CD4-positive, alpha-beta memory T cell (primary cell): Measurements from ENCODE around the gene TBC1D9. TPM values are rescaled to one million over a fixed set of nuclear protein-coding genes. Genes with fewer than 3 reads are reported as not detected.

Experiments used
- CTCF ChIA-PET: fragments of 350-600 bp; sonication (Branson Sonifier 250); formaldehyde crosslinking; loops from one replicate; lab custom pipeline; 2021; ENCODE audit warnings: inconsistent platforms; ENCODE audit not compliant: partially characterized antibody; lab: Charles Lee
- POLR2A ChIA-PET: fragments of 350-600 bp; sonication (Branson Sonifier 250); formaldehyde crosslinking; loops from one replicate; lab custom pipeline; 2021; ENCODE audit not compliant: partially characterized antibody; lab: Charles Lee
- DNase-seq, 5 donors: peaks; one replicate each; pipeline versions ENCODE4 v3.0.0 to v3.0.0-alpha.2; 2020 to 2022; ENCODE audit warnings: mixed read lengths in 1 of 5
- H3K27ac ChIP-seq: one replicate; pipeline ENCODE4 v1.7.0; 2013; ENCODE audit warnings: low read depth, low read length
- H3K27me3 ChIP-seq: 2 replicates; pipeline ENCODE4 v1.7.0; 2013; ENCODE audit warnings: mild to moderate bottlenecking, low read length, moderate library complexity; ENCODE audit not compliant: insufficient read depth
- H3K36me3 ChIP-seq: 2 replicates; pipeline ENCODE4 v1.7.0; 2013; ENCODE audit warnings: mild to moderate bottlenecking, low read length, moderate library complexity; ENCODE audit not compliant: insufficient read depth
- H3K4me1 ChIP-seq: 2 replicates; pipeline ENCODE4 v1.7.0; 2013; ENCODE audit warnings: mild to moderate bottlenecking, low read length, moderate library complexity; ENCODE audit not compliant: insufficient read depth
- H3K4me3 ChIP-seq, 2 donors: one replicate each; pipeline ENCODE4 v1.7.0; 2013; ENCODE audit warnings: low read length in 2 of 2, mild to moderate bottlenecking in 1 of 2
- H3K9me3 ChIP-seq, 2 donors: one replicate each; pipeline ENCODE4 v1.7.0; 2013; ENCODE audit warnings: low read length in 2 of 2, control low read depth in 1 of 2; ENCODE audit not compliant: control insufficient read depth in 1 of 2
- H3K27ac Mint-ChIP-seq, 7 donors: one replicate each; pipeline ENCODE4 v1.8.0; 2020 to 2021; ENCODE audit warnings: mixed read lengths in 7 of 7, mild to moderate bottlenecking in 6 of 7, inconsistent platforms in 3 of 7, moderate library complexity in 3 of 7
- H3K27me3 Mint-ChIP-seq, 2 donors: one replicate each; pipeline ENCODE4 v1.8.0; 2020 to 2021; ENCODE audit warnings: mixed read lengths in 2 of 2
- H3K36me3 Mint-ChIP-seq, 2 donors: one replicate each; pipeline ENCODE4 v1.8.0; 2020 to 2021; ENCODE audit warnings: mixed read lengths in 2 of 2, inconsistent platforms in 1 of 2, mild to moderate bottlenecking in 1 of 2
- H3K4me1 Mint-ChIP-seq, 4 donors: one replicate each; pipeline ENCODE4 v1.8.0; 2020 to 2021; ENCODE audit warnings: mixed read lengths in 4 of 4, mild to moderate bottlenecking in 1 of 4
- H3K4me3 Mint-ChIP-seq, 8 donors: one replicate each; pipeline ENCODE4 v1.8.0; 2020 to 2021; ENCODE audit warnings: mixed read lengths in 8 of 8, mild to moderate bottlenecking in 7 of 8, moderate library complexity in 6 of 8, inconsistent platforms in 3 of 8
- H3K9me3 Mint-ChIP-seq, 8 donors: one replicate each; pipeline ENCODE4 v1.8.0; 2020 to 2021; ENCODE audit warnings: mixed read lengths in 8 of 8, mild to moderate bottlenecking in 5 of 8, inconsistent platforms in 3 of 8, moderate library complexity in 1 of 8
- intact Hi-C: fragments of 100-400 bp; cut with micrococcal nuclease; formaldehyde crosslinking; loops from one replicate; pipeline ENCODE4 v1.15.1; 2023
- polyA plus RNA-seq, 2 donors: library from polyadenylated mRNA; unstranded; fragments of 300-500 nt; fragmentation: Illumina TruSeq; gene quantifications; one replicate each; pipeline ENCODE4 v1.2.3, GENCODE V29; 2021
- total RNA-seq, 2 experiments: library from RNA; stranded (reverse); gene quantifications; one replicate each; pipeline ENCODE4 v1.2.3, GENCODE V29; 2021

TBC1D9 gene
- total and polyA plus RNA-seq, 4 experiments from 2014 or later, result 0.34 to 0.67 (median 0.38) TPM; not detected in 1

DNA sequence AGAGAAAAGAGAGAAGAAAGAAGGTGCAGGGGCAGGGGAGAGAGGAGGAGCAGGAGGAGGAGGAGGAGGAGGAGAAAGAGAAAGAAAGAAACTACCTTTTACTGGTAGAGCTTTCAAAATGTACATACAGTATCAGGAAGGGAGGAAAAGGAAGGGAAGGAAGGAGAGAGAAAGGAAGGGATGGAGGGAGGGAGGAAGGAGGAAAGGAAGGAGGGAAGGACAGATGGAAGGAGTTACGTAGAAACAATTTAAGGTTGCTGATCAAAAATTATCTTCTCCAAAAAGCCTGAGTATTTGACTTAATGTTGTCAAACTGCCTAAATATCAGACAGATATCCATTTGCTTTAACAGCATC is 13.4 kb downstream of the TBC1D9 start:
- Mint-ChIP-seq H3K27me3 (peaks cover 11 to 12% of the 10 kb centered on the region in 2 donors), H3K4me3 (no peak overlapping the region), H3K9me3 (peaks cover 0 to 2% (median under 1%) of the 10 kb centered on the region in 8 donors), H3K4me1 (no peaks in the 10 kb centered on the region), H3K27ac (no peak overlapping the region), H3K36me3 (no peaks in the 10 kb centered on the region)
- no peaks in the 10 kb centered on the region for H3K4me1 ChIP-seq
- intact Hi-C loops, result no loop called here
- no peaks in the 10 kb centered on the region for H3K27me3 ChIP-seq
- H3K4me3 ChIP-seq, result no peak overlapping the region
- no peaks in the 10 kb centered on the region for H3K36me3 ChIP-seq
- ChIA-PET POLR2A (no interaction called here), CTCF (no interaction called here)
- H3K27ac ChIP-seq, result no peak overlapping the region
- H3K9me3 ChIP-seq, result no peaks in the 10 kb centered on the region
- no peak for DNase-seq

DNA sequence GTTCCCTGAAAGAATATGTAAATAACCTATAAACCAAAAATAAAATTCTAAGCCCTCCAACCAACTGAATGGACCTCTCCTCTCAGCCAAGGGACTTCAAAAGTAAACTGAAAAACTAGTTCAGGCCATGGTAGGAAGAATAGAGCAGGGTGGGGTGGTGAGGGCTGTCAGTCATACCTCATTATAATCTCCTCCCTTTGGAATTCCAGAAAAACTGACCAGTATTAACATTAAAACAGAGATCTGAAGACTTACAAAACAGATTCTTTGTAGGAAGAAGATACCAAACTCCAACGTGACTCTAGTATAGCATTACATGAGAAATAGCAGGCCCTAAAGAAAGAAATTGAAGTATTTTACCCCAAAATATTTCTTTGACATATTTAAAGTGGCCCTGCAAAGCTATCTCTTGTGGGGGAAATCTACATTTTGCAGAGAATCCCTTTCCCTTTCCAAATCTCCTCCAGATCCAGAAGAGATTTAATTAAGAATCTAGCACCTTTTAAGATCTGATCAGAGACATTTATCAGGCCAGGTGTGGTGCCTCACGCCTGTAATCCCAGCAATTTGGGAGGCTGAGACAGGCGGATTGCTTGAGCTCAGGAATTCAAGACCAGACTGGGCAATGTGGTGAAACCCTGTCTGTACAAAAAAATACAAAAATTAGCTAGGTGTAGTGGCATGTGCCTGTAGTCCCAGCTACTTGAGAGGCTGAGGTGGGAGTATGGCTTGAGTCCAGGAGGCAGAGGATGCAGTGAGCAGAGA is 15.1 kb downstream of the TBC1D9 start:
- Mint-ChIP-seq H3K27me3 (peaks cover 12 to 14% of the 10 kb centered on the region in 2 donors), H3K4me3 (no peak overlapping the region), H3K4me1 (no peaks in the 10 kb centered on the region), H3K9me3 (peaks cover 0 to 2% (median 0%) of the 10 kb centered on the region in 8 donors), H3K27ac (no peak overlapping the region), H3K36me3 (no peaks in the 10 kb centered on the region)
- intact Hi-C loops, result no loop called here
- no peak overlapping the region for H3K27ac ChIP-seq
- H3K4me3 ChIP-seq, result no peak overlapping the region
- H3K36me3 ChIP-seq, result no peaks in the 10 kb centered on the region
- H3K9me3 ChIP-seq, result no peaks in the 10 kb centered on the region
- no peak for DNase-seq
- ChIA-PET POLR2A (no interaction called here), CTCF (no interaction called here)
- H3K27me3 ChIP-seq, result no peaks in the 10 kb centered on the region
- H3K4me1 ChIP-seq, result no peaks in the 10 kb centered on the region

DNA sequence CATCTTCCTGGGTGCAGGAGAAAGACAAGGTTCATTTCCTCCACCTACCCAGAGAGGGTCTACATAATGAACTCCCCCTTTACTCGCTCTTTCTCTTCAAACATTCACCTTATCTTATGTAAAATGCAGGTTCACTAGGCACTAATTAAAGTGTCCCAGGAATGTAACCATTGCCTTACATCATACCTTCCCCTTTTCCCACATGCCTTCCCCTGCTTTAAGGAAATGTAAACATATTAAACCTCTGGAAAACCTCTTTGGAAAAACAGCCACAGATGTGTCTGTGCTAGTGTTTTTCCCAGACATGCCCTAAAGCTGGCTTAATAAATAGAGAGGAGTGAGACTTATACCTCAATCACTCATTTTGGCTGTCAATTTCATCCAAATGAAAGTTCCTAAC is 15.8 kb downstream of the TBC1D9 start:
- no peak overlapping the region for H3K4me3 Mint-ChIP-seq
- no peaks in the 10 kb centered on the region for H3K4me1 Mint-ChIP-seq
- no peaks in the 10 kb centered on the region for H3K36me3 ChIP-seq
- POLR2A ChIA-PET, result no interaction called here
- H3K4me3 ChIP-seq, result no peak overlapping the region
- H3K27me3 Mint-ChIP-seq, result peaks cover 12 to 14% of the 10 kb centered on the region in 2 donors
- no peak overlapping the region for H3K27ac Mint-ChIP-seq
- no peaks in the 10 kb centered on the region for H3K4me1 ChIP-seq
- H3K36me3 Mint-ChIP-seq, result no peaks in the 10 kb centered on the region
- no peak overlapping the region for H3K27ac ChIP-seq
- no peaks in the 10 kb centered on the region for H3K27me3 ChIP-seq
- CTCF ChIA-PET, result no interaction called here
- peaks cover 0 to 2% (median 0%) of the 10 kb centered on the region in 8 donors for H3K9me3 Mint-ChIP-seq
- no peak for DNase-seq
- no peaks in the 10 kb centered on the region for H3K9me3 ChIP-seq
- intact Hi-C loops, result no loop called here

DNA sequence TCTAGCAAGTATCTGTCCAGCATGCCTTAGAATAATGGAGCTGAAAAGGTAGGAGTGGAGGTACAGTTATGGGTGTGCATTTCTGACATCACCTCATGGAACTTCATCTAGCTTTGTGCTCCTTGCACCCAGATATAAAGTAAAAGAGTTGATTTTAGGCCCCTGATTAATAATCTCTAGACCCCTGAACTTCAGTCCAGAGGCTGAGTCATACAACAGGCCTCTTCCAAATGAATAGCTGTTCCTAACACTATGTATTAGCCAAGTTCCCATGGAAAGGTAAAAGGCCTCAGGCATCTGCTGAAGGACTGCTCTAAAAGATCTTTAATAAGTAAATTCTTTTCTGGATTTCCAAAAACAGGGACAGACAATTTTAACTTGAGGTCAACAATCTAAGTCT is 16.2 kb downstream of the TBC1D9 start:
- H3K9me3 Mint-ChIP-seq, result peaks cover 0 to 2% (median 0%) of the 10 kb centered on the region in 8 donors
- no peaks in the 10 kb centered on the region for H3K9me3 ChIP-seq
- CTCF ChIA-PET, result no interaction called here
- no peaks in the 10 kb centered on the region for H3K4me1 ChIP-seq
- no peaks in the 10 kb centered on the region for H3K4me1 Mint-ChIP-seq
- no peak overlapping the region for H3K4me3 ChIP-seq
- H3K27ac Mint-ChIP-seq, result no peak overlapping the region
- no peaks in the 10 kb centered on the region for H3K27me3 ChIP-seq
- H3K36me3 Mint-ChIP-seq, result no peaks in the 10 kb centered on the region
- no peak overlapping the region for H3K4me3 Mint-ChIP-seq
- DNase-seq, result no peak
- no peaks in the 10 kb centered on the region for H3K36me3 ChIP-seq
- H3K27me3 Mint-ChIP-seq, result peaks cover 13% of the 10 kb centered on the region in 2 donors
- POLR2A ChIA-PET, result no interaction called here
- H3K27ac ChIP-seq, result no peak overlapping the region
- intact Hi-C loops, result no loop called here

DNA sequence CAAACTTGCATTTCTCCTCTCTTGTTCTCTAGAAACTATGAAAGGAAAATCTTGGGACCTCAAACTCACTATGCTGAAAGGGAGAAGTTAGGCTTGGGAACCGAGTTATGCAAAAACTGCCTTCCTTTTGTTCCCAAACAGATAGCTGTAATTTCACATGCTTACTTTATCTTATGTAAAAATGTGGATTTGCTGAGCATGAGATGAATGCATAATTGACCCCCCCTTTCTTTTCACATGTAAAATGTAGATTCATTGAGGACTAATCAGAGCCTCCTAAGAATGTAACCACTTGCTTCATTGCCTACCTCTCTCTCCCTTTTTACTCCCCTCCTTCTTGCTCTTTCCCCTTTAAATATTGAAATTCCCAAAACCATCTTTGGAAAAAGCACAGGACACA is 18.0 kb downstream of the TBC1D9 start:
- H3K27ac Mint-ChIP-seq, result no peak overlapping the region
- H3K4me1 ChIP-seq, result no peaks in the 10 kb centered on the region
- H3K4me1 Mint-ChIP-seq, result no peaks in the 10 kb centered on the region
- H3K9me3 ChIP-seq, result no peaks in the 10 kb centered on the region
- no peaks in the 10 kb centered on the region for H3K36me3 Mint-ChIP-seq
- no peaks in the 10 kb centered on the region for H3K36me3 ChIP-seq
- peaks cover 0 to 2% (median 0%) of the 10 kb centered on the region in 8 donors for H3K9me3 Mint-ChIP-seq
- ChIA-PET POLR2A (no interaction called here), CTCF (no interaction called here)
- H3K4me3 Mint-ChIP-seq, result no peak overlapping the region
- peaks cover 10 to 11% of the 10 kb centered on the region in 2 donors for H3K27me3 Mint-ChIP-seq
- no peak for DNase-seq
- H3K27me3 ChIP-seq, result no peaks in the 10 kb centered on the region
- H3K4me3 ChIP-seq, result no peak overlapping the region
- intact Hi-C loops, result no loop called here
- H3K27ac ChIP-seq, result no peak overlapping the region

DNA sequence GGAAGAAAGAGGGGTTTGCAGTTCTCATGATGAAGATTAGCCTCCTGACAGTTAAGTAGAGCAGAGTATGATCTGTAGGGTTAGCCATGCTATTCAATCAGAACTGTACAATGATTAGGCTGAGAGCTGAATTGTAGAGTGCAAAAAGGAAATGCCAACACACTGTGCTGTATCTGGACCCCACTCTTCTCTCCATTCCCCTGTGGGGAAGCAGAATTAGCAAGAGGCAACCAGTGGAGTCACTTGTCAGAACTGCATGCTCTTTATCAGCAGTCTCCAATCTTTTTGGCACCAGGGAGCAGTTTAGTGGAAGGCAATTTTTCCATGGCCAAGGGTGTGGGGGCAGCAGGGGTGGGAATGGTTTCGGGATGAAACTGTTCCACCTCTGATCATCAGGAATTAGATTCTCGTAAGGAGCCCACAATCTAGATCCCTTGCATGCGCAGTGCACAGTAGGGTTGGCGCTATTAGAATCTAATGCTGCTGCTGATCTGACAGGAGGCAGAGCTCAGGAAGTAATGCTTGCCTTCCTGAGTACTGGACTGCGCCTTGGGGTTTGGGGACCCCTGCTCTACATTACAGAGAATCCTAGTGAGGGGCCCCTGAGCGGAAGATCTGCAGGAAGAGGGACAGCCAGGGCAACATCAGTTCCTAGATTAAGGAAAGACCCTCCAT is 19.4 kb downstream of the TBC1D9 start:
- Mint-ChIP-seq H3K4me1 (no peaks in the 10 kb centered on the region), H3K36me3 (no peaks in the 10 kb centered on the region), H3K9me3 (peaks cover 0 to 2% (median 0%) of the 10 kb centered on the region in 8 donors), H3K27ac (no peak overlapping the region), H3K4me3 (no peak overlapping the region), H3K27me3 (peaks cover 6 to 8% of the 10 kb centered on the region in 2 donors)
- no peaks in the 10 kb centered on the region for H3K4me1 ChIP-seq
- no peaks in the 10 kb centered on the region for H3K27me3 ChIP-seq
- POLR2A ChIA-PET, result no interaction called here
- CTCF ChIA-PET, result no interaction called here
- H3K4me3 ChIP-seq, result no peak overlapping the region
- H3K9me3 ChIP-seq, result no peaks in the 10 kb centered on the region
- H3K36me3 ChIP-seq, result no peaks in the 10 kb centered on the region
- DNase-seq, result no peak
- H3K27ac ChIP-seq, result no peak overlapping the region
- intact Hi-C loops, result no loop called here

DNA sequence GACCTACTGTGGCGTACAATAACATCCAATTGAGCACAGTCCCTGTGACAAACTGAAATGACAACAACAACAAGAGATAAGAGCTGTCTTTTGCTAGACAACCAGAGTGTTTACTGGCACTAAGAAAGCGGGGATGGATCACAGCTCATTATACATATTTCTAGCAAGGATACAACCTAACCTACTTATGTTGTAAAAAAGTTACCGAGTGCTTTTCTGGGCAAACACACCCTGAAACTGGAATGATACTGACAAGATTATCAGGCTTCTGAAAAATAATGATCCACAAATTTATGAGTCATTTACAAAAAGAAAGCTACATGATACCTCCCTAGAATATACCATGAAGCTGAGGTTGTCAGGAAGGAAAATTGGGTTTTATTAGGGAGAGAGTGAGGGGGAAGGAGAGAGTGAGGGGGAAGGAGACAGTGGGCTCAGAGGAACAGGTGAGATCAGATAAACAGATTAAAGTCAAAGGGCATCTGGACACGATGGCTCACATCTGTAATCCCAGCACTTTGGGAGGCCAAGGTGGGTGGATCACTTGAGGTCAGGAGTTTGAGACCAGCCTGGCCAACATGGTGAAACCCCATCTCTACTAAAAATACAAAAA is 20.3 kb downstream of the TBC1D9 start:
- H3K27ac ChIP-seq, result no peak overlapping the region
- Mint-ChIP-seq H3K9me3 (peaks cover 0 to 2% (median 0%) of the 10 kb centered on the region in 8 donors), H3K4me1 (no peaks in the 10 kb centered on the region), H3K27me3 (peaks cover 3 to 8% of the 10 kb centered on the region in 2 donors), H3K36me3 (no peaks in the 10 kb centered on the region), H3K27ac (no peak overlapping the region), H3K4me3 (no peak overlapping the region)
- DNase-seq, result no peak
- intact Hi-C loops, result no loop called here
- POLR2A ChIA-PET, result no interaction called here
- no peaks in the 10 kb centered on the region for H3K27me3 ChIP-seq
- H3K9me3 ChIP-seq, result no peaks in the 10 kb centered on the region
- CTCF ChIA-PET, result no interaction called here
- no peaks in the 10 kb centered on the region for H3K36me3 ChIP-seq
- no peak overlapping the region for H3K4me3 ChIP-seq
- H3K4me1 ChIP-seq, result no peaks in the 10 kb centered on the region
